Fibroblast of pulmonary artery (primary cell): Measurements from ENCODE around the gene MCTP2.

Source experiments
- DNase-seq: peaks from one replicate; pipeline ENCODE4 v3.0.0-alpha.2; 2010; ENCODE audit warnings: low read depth
- H3K4me3 ChIP-seq: replicated peaks from 2 replicates; pipeline ENCODE4 v1.5.1; 2011; ENCODE audit warnings: low read depth, mild to moderate bottlenecking, control low read depth, low read length, moderate library complexity
- CTCF ChIP-seq: IDR thresholded peaks from 2 replicates; pipeline ENCODE4 v1.5.1; 2011; ENCODE audit warnings: mild to moderate bottlenecking, control low read depth, low read length, inconsistent platforms; ENCODE audit errors: missing control alignments

MCTP2 gene

GRCh38 chr15:94230883-94231722 is at the start of gene MCTP2:
TSS of gene MCTP2 (plus strand) at chr15:94231561. CDS start at chr15:94298266, 66,705 bp downstream.
- H3K4me3 ChIP-seq = peak within 1 kb of the TSS; percentile 48
- no peak for TF ChIP-seq CTCF
- peak; percentile 46 for DNase-seq

GRCh38 chr15:94182883-94183282 is 48.5 kb upstream of the MCTP2 start:
- DNase-seq = no peak
- no peak for TF ChIP-seq CTCF
- H3K4me3 ChIP-seq = no peak overlapping the region

GRCh38 chr15:94185547-94186236 is 45.7 kb upstream of the MCTP2 start:
- DNase-seq = no peak
- no peak overlapping the region for H3K4me3 ChIP-seq
- TF ChIP-seq CTCF = no peak

- no peak for TF ChIP-seq CTCF
- H3K4me3 ChIP-seq = no peak overlapping the region
- no peak for DNase-seq
These were observed 44.5 kb upstream of the MCTP2 start for GRCh38 chr15:94186770-94187331.

- no peak for DNase-seq
- no peak overlapping the region for H3K4me3 ChIP-seq
- no peak for TF ChIP-seq CTCF
These were observed 37.5 kb upstream of the MCTP2 start for GRCh38 chr15:94193906-94194305.

GRCh38 chr15:94196531-94196930 is 34.8 kb upstream of the MCTP2 start:
- H3K4me3 ChIP-seq = no peak overlapping the region
- no peak for DNase-seq
- TF ChIP-seq CTCF = no peak
